GM21423 (cell line): ENCODE measurements around the gene SMIM13.

Experiments
- ATAC-seq: cut with Tn5 transposase; IDR thresholded peaks from one replicate; pipeline ENCODE4 v1.9.1; 2021; ENCODE audit warnings: mild to moderate bottlenecking, moderate library complexity; ENCODE audit not compliant: unreplicated experiment

Gene SMIM13

DNA sequence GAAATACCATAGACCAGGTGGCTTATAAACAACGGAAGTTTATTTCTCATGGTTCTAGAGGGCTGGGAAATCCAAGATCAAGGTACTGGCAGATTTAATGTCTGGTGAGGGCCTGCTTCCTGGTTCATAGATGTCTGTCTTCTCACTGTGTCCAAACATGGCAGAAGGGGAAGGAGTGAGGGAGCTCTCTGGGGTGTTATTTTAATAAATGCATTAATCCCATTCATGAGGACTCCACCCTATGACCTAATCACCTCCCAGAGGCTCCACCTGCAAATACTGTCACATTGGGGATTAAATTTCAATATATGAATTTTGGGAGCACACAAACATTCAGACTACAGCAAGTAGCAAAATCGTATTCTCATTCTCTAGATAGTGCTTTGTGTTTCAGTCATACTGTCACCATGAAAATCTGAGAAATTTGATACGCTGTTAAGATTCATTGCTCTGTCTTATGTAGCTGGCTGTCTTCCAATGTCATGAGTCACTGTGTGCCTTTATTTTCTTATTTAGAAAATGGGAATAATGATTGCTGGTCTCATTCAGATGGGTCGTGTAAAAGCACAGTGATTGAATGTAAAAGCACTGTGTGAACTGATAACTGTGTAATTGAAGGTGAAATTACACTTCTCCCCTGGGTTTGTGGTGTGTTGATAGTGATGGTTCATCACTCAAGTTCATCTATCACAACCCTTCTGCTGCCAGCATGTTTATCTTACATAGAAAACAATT lies 26.8 kb downstream of the SMIM13 start:
- ATAC-seq: no peak

DNA sequence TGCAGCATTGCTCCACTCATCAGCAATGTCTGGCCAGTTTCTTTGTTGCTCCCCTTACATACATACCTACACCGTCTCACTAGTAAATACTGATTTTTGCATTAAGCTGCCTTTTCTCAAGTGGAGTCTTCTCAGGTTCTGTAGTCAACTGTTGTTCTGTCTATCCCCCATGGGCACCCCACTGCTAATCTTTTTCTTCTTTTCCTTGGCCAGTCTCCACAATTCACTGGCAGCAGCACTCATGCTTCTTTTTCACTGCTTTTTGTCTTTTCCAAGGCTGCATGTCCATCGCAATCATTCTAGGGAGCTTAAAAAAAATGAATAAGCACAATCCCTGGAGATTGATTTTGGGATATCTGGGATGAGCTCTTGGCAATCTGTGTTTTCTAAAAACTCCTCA lies 28.2 kb downstream of the SMIM13 start:
- no peak for ATAC-seq

DNA sequence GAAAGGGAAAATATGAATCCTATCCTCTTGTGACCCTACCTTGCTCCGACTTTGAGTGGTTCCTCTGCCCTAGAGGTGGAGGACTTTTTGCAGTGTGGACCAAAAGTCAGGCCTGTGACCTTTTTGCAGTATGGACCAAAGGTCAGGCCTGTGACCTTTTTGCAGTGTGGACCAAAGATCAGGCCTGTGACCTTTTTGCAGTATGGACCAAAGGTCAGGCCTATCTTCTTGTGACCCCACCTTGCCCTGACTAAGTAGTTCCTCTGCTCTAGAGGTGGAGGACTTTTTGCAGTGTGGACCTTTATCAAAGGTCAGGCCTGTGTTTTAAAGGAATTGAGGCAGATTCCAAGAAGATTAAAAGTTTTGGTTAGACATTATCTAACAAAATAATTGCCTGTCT lies 28.7 kb downstream of the SMIM13 start:
- ATAC-seq: no peak

DNA sequence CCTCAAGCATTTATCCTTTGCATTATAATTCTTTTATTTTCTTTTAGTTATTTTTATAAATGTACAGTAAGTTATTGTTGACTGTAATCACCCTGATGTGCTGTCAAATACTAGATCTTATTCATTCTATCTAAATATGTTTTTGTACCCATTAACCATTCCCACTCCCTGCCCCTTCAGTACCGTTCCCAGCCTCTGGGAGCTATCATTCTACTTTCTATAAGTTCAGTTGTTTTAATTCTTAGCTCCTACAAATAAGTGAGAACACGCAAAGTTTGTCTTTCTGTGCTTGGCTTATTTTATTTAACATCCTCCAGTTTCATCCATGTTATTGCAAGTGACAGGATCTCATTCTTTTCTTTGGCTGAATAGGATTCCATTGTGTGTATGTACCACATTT lies 30.3 kb downstream of the SMIM13 start:
- no peak for ATAC-seq

DNA sequence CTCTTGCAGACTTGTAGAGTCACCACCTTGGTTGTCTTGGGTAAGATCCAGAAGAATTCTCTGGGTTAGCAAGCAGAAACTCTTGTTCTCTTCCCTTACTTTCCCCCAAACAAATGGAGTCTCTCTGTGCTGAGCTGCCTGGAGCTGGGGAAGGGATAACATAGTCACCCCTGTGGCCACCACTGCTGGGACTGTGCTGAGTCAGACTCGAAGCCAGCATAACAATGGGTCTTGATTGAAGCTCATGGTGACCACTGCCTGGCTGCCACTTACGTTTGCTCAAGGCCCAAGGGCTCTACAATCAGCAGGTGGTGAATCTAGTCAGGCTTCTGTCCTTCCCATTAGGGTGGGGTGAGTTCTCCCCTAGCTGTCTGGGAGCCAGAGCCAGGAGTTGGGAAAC lies 33.2 kb downstream of the SMIM13 start:
- ATAC-seq: no peak

DNA sequence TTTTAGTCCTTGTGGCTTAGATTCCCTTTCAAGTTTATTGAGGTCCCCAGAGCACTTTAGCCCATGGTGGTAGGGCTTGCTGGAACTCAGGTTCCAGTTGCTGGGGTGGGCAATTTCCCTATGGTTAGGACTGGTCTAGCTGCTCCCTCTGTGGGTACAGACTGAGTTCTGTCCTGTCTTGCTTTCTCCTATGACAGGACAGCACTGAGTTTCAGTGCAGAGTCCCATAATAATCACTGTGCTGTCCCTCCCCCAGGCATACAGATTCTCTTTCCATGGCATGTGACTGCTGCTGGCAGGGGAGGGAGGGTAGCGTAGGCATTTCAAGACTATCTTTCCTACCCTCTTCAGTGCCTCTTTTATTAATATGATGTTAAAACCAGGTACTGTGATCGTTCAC lies 35.0 kb downstream of the SMIM13 start:
- ATAC-seq: no peak

DNA sequence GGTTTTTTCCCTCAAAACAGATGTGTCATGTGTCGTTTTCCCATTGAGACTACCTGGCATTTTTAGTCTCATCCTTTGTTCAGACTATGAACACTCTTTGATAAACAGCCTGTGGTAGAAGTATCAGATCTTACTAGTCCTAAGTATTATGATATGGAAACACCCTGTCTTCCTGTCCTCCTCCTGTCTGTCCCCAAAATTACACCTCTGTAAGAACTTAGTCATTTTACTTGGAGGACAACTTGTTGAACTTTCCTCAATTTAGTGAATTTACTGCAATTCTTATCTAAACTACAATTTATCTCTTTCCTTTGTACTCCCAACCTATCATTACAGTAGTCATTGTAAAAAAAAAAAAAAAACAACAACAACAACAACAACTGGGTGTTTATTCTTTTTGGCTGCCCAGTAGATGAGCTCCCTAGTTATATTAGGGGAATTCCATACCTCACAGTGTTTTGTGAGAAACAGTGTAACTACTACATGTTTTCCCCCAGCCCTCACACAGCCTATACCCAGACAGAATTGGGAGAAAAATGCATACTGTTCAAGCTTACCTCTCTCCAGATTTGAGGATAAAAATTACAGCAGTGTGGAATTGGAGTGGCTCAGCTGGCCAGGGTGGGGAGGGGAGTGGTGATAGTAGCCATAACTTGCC lies 36.4 kb downstream of the SMIM13 start:
- no peak for ATAC-seq

DNA sequence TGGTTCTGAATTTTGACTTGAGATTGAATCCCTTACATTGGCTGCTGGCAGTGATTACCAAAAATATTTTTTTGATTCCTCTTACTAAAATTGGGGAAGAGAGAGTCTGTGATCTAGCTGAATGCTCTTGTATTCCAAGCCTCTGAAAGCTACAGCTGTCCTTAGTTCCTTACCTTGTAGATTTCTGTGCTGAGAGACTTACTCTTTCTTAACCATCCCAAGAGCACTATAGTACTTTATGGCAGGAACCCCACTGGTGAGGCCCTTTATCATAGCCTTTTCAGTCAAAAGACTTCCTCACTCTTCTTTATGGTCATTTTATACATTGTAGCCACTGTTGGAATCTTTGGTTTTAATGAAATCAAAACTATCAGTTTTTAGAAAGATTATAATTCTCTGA lies 37.0 kb downstream of the SMIM13 start:
- no peak for ATAC-seq

DNA sequence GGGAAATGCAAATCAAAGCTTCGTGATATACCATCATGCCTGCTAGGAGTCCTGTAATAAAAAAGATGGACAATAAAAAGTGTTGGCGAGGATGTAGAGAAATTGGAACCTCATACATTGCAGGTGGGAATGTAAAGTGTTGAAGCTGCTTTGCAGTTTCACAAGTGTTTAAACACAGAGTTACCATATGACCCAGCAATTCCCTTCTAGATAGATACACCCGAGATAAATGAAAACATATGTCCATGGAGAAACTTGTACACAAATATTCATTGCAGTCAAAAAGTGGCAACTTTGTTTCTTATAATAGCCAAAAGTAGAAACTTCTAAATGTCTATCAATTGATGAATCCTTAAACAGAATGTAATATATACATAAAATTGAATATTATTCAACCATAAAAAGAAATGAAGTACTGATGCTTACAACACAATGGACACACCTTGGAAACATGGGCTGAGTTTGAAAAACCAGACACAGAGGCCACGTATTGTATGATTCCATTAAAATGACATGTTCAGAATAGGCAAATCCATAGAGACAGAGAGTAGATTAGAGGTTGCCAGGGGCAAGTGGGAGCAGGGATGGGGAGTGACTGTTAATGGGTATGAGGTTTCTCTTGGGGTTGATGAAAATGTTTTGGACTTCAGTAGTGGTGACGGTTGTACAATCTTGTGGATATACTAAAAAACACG lies 38.7 kb downstream of the SMIM13 start:
- no peak for ATAC-seq

DNA sequence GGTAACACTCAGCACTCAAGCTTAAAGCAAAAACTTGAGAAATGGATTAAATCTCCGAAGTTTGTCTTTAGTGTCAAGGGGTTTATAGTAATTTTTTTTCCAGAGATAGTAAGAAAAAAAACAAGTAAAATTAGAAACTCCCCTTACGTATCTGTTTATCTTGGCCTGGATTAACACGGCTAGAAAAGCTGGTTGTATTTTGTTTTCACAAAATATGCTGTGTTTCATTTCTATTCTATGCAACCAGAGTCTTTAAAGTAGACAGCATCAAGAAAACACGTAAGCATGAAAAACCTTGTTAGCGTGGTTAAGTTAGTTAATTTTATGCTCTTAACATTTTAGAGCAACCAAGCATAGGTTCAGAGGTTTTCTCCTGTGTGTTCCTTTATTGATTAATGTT lies 39.6 kb downstream of the SMIM13 start:
- no peak for ATAC-seq

DNA sequence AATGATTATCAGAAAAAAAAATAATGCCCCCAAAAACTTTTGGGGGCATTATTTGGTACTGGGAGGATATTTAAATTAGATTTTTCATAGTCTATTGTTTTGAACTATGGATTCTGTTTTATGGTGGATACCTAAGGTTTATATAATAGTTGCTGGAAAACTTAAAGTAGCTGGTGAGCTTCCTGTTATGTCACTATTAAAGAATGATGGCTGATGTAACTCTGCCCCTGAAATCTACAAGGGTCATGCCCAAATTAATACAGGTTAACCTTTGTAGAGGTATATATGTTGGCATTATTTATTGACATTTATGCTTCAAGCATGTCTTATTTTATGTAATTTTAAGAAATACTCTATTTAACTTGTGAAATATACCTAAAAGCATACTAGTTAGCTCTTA lies 43.2 kb downstream of the SMIM13 start:
- ATAC-seq: no peak

DNA sequence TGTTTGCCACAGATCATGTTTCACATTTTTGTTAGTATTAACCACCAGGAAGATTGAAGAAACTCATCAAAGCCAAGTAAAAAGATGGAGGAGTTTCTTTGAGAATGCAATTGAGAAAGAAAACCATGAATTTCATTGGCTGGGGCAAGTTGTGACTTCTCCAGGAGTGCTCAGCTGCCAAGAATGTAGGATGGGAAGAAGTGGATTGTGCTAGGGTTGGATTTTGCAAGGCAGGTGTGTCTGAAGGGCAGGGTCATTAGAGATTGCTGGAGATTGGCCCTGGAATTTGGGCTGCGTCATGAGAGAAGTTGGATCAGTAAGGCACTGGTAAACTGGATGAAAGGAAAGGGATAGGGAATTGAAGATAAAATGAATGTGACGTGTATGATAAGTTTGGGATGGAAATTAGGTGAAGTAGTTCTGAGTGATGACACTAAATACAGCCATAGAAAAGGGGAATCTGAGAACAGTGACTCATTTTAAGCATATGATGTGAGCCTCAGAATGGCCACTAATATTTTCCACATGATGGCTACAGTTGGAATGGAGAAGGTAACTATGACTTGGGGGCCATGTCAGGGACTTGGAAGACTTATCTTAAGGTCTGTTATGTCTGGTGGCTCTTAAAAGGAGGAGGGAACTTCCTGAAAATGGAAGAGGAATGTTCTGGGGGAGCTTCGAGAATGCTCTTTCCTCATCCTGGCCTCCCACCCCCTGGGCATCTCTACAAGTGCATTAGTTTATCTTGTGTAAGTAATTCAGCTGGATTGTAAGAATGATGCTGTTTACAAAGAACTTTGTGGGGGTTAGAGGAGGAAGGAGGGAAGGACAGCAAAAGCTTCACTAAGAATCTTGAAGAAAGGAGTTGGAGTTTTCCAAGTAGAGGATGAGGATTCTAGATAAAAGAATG lies 45.7 kb downstream of the SMIM13 start:
- ATAC-seq: no peak

DNA sequence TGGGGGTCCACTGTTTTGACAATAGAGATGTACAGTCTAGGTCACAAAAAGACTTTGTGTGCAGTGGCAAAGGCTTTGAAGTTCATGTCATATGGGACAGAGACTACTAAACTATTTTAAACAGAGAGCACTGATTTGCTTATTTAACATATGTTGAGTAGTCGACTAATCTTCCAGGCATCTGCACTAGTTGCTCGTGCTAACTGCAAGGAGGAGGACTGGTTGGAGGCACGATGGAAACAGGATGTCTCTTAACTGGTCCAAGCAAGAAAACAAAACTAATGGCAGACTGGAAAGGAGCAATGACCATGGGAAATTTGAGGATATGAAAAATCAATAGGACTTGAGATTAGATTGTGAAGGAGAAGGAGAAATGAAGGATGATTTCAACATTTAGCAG lies 46.4 kb downstream of the SMIM13 start:
- no peak for ATAC-seq

DNA sequence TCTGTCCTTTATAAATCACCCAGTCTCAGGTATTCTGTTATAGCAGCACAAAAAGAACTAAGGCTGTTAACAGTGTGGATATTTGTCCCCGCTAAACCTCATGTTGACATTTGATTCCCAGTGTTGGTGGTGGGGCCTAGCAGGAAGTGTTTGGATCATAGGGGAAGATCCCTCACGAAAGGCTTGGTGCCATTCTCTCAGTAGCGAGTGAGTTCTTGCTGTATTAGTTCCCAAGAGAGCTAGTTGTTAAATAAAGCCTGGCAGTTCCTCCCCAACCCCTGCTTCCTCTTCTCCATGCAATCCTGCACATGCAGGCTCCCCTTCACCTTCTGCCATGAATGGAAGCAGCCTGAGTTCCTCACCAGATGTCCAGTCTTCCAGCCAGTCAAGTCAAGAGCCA lies 47.7 kb downstream of the SMIM13 start:
- no peak for ATAC-seq

DNA sequence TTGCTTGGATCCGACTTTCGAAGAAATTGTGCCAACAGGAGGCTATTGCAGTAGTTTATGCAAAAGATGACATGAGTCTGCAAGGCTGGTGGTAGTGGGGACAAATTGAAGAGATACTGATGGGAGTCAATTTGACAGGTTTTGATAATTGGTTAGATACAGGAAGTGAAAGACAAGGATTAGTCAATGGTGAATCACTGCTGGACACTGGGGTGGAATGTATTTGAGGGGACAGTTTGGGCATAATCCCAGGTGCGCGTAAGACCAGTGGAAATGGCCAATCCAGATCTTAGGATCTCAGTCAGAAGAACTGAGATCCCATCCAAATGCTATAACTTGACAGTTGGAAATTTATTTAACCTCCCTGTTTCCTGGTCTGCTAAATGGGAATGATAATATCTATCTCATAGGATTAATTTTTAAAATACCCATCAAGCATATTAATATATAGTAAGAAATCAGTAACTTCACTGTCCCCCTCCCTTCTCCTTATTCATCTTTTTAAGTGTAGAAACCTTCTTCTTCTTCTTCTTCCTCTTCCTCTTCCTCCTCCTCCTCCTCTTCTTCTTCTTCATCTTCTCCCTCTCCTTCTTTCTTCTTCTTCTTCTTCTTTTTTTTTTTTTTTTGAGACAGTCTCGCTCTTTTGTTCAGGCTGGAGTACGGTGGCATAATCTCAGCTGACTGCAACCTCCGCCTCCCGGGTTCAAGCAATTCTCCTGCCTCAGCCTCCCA lies 48.8 kb downstream of the SMIM13 start:
- no peak for ATAC-seq

DNA sequence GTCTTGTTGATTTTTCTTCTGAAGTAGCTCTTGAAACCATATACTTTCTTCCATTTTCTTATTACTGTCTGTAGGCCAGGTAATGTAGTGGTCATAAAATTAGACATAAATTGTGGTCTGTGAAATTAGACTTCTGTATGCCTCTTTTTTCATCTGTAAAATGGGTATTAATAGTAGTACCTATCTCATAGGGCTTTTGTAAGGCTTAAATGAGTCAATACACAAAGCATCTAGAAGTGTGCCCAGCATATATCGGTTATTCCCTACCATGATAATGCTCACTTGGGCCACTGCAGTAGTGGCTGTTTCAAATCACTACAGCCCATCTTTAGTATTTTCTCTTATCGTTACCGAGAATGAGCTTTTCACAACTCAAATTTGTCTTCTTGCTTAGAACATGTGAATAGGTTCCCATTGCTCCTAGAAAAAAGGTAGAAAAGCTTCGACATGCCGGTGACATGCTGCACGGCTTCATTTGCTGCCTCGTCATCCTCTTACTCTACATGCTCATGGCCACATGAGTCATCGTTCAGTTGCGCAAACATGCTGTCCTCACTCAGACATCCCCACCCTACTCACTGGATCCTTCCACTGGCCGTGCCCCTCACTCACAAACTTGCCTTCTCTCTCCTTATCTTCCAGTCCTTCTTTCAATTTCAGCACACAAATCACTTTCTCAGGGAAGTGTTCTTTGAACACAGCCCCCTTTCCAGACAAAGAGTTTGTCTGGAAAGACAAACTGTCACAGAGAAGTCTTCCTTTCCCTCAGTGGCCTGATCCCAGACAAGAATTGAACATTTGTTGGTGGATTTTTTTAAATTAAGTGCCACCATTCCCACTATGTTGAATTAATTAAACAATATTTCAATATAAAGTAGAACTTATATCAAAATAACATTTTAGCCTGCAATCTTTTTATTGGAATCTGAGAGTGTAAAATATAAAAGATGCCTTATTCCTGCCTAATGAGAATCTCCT lies 50.0 kb downstream of the SMIM13 start:
- no peak for ATAC-seq

DNA sequence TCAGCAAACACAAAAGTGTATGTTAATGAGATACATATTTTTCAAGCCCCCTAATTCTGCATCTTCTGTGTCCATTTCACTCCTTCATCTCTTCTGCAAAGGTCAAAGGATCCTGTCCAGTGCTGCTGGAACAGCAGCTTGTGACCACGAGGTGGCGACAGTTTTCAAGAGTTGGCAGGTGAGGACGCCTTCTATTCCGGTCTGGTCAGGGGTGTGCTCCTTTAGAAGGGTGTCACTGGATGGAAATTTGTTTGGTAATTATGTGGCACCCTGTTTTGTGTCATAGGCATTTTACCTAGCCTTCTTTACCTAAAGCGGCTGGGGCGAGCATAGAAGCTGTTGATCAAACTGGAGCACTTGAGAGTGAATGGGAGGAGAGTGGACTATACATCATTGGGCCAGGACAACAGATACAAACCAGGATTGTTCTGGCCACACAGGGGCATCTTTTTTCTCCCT lies 50.8 kb downstream of the SMIM13 start:
- peak; percentile 79 for ATAC-seq

DNA sequence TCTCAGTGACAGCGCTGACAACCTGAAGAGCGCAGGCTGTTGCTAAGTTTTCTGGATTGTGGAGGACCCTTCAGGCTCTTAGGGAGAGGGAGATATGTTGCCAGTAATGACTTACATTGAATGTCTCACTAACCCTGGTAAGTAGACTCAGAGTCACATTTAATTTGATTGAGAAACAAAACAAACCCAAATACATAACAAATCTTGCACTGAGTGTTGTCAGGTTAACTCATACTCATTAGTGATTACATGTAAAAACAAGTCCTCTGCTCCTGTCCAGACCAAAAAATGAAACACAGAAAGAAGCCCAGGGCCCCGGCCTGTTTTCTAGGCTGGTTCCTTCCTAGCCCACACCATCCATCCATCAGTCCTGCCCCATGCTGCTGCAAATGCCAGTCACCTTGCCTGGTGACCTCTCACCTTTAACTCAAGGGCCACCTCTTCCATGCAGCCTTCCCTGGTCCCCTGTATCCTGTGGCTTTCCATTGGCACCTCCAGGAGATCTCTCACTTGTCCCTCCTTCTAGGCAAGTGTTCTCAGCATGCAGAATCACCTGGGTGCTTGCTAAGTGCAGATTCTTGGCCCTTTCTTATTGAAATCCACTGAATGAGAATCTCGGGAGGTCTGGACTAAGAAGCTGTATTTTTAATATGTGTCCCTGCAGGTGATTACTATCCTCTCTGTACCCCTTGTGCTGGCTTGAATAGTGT lies 52.6 kb downstream of the SMIM13 start:
- ATAC-seq: no peak

DNA sequence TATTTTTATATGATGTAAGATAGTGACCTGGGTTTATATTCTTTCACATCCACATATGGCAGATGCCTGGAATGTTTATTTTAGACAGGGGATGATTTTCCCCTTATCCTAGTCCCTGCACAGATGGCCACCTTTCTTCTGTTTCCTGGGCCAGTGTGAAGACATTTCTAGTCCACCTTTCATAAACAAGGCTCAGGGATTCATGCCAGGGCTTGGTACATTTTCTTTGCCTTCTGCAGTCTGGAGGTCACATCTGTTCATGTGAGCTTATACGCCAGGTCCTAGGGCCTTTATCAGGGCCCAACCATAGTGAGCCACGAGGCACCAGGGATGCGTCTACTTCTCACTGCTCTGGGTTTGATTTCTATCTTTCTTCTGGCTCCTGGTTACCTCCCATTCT lies 55.9 kb downstream of the SMIM13 start:
- no peak for ATAC-seq
